Cerebellar nuclear complex (tissue), 1 donor: ENCODE results near the gene A4GALT.
"Not testable (repeated sequence)": the region's sequence is repeated elsewhere in the genome, so short reads cannot be mapped to it uniquely, and the experiment has no call there.

Experiments used
- DNase-seq, 2 experiments: peaks; one replicate each; lab custom pipeline; 2025; lab: John Stamatoyannopoulos, UW

A4GALT gene

GRCh38 chr22:42682113-42682851, 38.4 kb downstream of the A4GALT start:
- DNase-seq, result no peak

- no peak for DNase-seq
These were observed 40.0 kb downstream of the A4GALT start for GRCh38 chr22:42680648-42681047.

- no peak for DNase-seq
These were observed 41.0 kb downstream of the A4GALT start for GRCh38 chr22:42679691-42680090.

GRCh38 chr22:42678894-42679293, 41.8 kb downstream of the A4GALT start:
- DNase-seq, result no peak

GRCh38 chr22:42677936-42678335, 42.7 kb downstream of the A4GALT start:
- not testable (repeated sequence) for DNase-seq

GRCh38 chr22:42676059-42676607, 44.5 kb downstream of the A4GALT start:
- DNase-seq, result no peak

GRCh38 chr22:42673898-42674401, 46.7 kb downstream of the A4GALT start:
- DNase-seq, result no peak

GRCh38 chr22:42673071-42673470, 47.6 kb downstream of the A4GALT start:
- not testable (repeated sequence) for DNase-seq

- no peak for DNase-seq
These were observed 49.6 kb downstream of the A4GALT start for GRCh38 chr22:42670921-42671709.

GRCh38 chr22:42670046-42670445, 50.6 kb downstream of the A4GALT start:
- no peak for DNase-seq

GRCh38 chr22:42666393-42666792, 54.3 kb downstream of the A4GALT start:
- not testable (repeated sequence) for DNase-seq

- no peak for DNase-seq
These were observed 55.5 kb downstream of the A4GALT start for GRCh38 chr22:42664976-42665831.

GRCh38 chr22:42661985-42662831, 58.5 kb downstream of the A4GALT start:
- no peak for DNase-seq

- DNase-seq, result no peak
These were observed 64.1 kb downstream of the A4GALT start for GRCh38 chr22:42656578-42656977.

GRCh38 chr22:42655693-42656092, 65.0 kb downstream of the A4GALT start:
- DNase-seq, result no peak

- DNase-seq, result no peak
These were observed 66.1 kb downstream of the A4GALT start for GRCh38 chr22:42654436-42655073.

- DNase-seq, result no peak
These were observed 66.7 kb downstream of the A4GALT start for GRCh38 chr22:42653999-42654398.

- DNase-seq, result no peak
These were observed 69.5 kb downstream of the A4GALT start for GRCh38 chr22:42651134-42651533.

GRCh38 chr22:42649246-42650099, 71.2 kb downstream of the A4GALT start, which contains the start of gene CYB5R3:
CYB5R3 (minus strand) TSS chr22:42649392; CDS start chr22:42649315, 77 bp downstream.
- no peak for DNase-seq
